ENCODE data around the gene KRT76.

GRCh38 chr12:52755533-52755932 is 21.6 kb downstream of the KRT76 start:
- TF ChIP-seq EZH2 (IDR thresholded peaks at IDR 0.05; ENCODE audit: insufficient read depth, poor library complexity, severe bottlenecking) (no peak), EZH2phosphoT487 (IDR thresholded peaks at IDR 0.05; ENCODE audit: insufficient read depth, low read depth) (no peak)

Data from GM23248 (cell line).